Rectal smooth muscle tissue (tissue), 1 donor: Measurements from ENCODE around the gene CEP95.
"Not testable (repeated sequence)": the region's sequence is repeated elsewhere in the genome, so short reads cannot be mapped to it uniquely, and the experiment has no call there.

Source experiments
- H3K27ac ChIP-seq: one replicate; pipeline ENCODE4 v1.7.0; 2013; ENCODE audit warnings: low read depth, low read length, inconsistent platforms
- H3K27me3 ChIP-seq: one replicate; pipeline ENCODE4 v1.7.0; 2013; ENCODE audit warnings: low read length; ENCODE audit not compliant: control insufficient read depth, insufficient read depth
- H3K36me3 ChIP-seq: one replicate; pipeline ENCODE4 v1.7.0; 2013; ENCODE audit warnings: low read length; ENCODE audit not compliant: control insufficient read depth, insufficient read depth
- H3K4me1 ChIP-seq: one replicate; pipeline ENCODE4 v1.7.0; 2013; ENCODE audit warnings: low read length; ENCODE audit not compliant: control insufficient read depth, insufficient read depth
- H3K4me3 ChIP-seq: one replicate; pipeline ENCODE4 v1.7.0; 2013; ENCODE audit warnings: low read length
- H3K9ac ChIP-seq: one replicate; pipeline ENCODE4 v1.7.0; 2013; ENCODE audit warnings: low read length

CEP95 gene

GRCh38 chr17:64565563-64565962 is 58.8 kb downstream of the CEP95 start:
- Histone ChIP-seq H3K36me3 (peaks cover 2% of the 10 kb centered on the region), H3K27me3 (no peaks in the 10 kb centered on the region), H3K27ac (no peak overlapping the region)

DNA sequence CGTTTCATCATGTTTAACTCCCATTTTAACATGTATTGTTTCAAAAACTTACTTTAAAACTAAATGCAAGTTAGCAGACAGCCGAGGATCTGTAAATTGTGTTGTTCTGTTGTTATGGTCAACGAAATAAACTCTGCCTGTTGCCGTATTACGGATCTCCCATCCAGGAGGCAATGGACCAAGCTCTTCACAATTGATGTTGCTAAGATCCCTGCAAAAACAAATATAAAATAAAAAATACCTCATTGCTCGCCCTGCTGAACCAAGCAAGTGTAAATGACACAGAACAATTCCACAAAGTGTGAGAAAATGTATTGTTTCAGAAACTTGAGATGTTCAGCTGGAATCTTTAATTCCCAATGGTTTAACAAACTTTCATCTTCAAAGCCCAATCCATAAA is 65.0 kb downstream of the CEP95 start:
- no peak overlapping the region for H3K9ac ChIP-seq
- H3K4me3 ChIP-seq: no peak overlapping the region
- H3K27ac ChIP-seq: no peak overlapping the region
- no peaks in the 10 kb centered on the region for H3K27me3 ChIP-seq
- H3K36me3 ChIP-seq: no peaks in the 10 kb centered on the region
- H3K4me1 ChIP-seq: peaks cover 2% of the 10 kb centered on the region

More at GRCh38 chr17:64565563-64565962, 58.8 kb downstream of the CEP95 start:
- H3K4me3 ChIP-seq: no peak overlapping the region
- H3K9ac ChIP-seq: no peak overlapping the region
- no peaks in the 10 kb centered on the region for H3K4me1 ChIP-seq

DNA sequence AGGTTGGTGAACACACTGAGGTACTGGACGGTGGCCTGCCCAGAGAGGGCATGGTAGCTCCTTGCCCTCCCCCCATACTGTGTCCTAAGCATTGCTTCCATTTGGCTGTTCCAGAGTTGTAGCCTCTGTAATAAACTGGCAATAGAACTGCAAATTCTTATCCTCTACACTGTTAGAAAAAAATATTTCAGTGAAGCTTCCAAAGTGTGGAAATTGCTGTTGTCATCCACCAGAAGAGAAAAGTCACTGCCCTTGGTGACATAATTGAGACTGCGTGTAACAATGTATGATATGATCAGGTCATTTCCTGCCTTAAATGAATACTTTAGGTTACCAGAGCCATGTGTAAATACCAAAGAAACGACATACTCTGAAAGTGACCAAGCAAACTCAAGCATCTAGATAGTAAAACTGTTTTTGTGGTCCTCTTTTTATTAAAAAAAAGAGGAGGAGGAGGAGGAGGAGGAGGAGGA is 65.9 kb downstream of the CEP95 start:
- Histone ChIP-seq H3K4me1 (peaks cover 2% of the 10 kb centered on the region), H3K4me3 (no peak overlapping the region), H3K36me3 (no peaks in the 10 kb centered on the region), H3K9ac (no peak overlapping the region), H3K27ac (no peak overlapping the region), H3K27me3 (no peaks in the 10 kb centered on the region)

- Histone ChIP-seq H3K27ac (no peak overlapping the region), H3K36me3 (no peaks in the 10 kb centered on the region), H3K4me3 (no peak overlapping the region), H3K4me1 (peaks cover 2% of the 10 kb centered on the region), H3K27me3 (no peaks in the 10 kb centered on the region), H3K9ac (no peak overlapping the region)
Measured at GRCh38 chr17:64573214-64573613, 66.4 kb downstream of the CEP95 start.

GRCh38 chr17:64574646-64575045 is 67.9 kb downstream of the CEP95 start:
- Histone ChIP-seq H3K27ac (no peak overlapping the region), H3K9ac (no peak overlapping the region), H3K4me1 (peaks cover 2% of the 10 kb centered on the region), H3K27me3 (no peaks in the 10 kb centered on the region), H3K4me3 (no peak overlapping the region), H3K36me3 (no peaks in the 10 kb centered on the region)

DNA sequence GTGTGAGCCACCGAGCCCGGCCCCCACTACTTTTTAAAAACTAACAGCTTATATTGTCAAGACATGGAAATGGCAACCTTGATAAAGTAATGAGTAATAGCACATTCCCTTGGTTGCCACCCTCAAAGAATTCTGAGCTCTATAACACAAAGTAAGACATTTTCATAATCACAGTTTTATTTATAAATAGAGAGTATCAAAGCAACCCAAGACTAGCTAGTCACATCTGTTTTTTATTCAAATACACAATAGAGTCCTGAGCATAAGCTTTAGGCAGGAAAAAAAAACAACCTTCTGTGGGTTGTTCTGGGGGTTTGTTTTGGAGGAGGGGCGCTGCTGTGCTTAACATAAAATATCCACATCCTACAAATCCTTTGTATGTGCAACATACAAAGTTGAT is 68.7 kb downstream of the CEP95 start:
- Histone ChIP-seq H3K27ac (no peak overlapping the region), H3K27me3 (no peaks in the 10 kb centered on the region)

GRCh38 chr17:64577025-64577424 is 70.2 kb downstream of the CEP95 start:
- not testable (repeated sequence) for H3K4me3 ChIP-seq, H3K4me1 ChIP-seq, H3K27me3 ChIP-seq, H3K9ac ChIP-seq, H3K27ac ChIP-seq, H3K36me3 ChIP-seq

More for the DNA sequence above, 68.7 kb downstream of the CEP95 start:
- Histone ChIP-seq H3K36me3 (no peaks in the 10 kb centered on the region), H3K4me1 (peaks cover 2% of the 10 kb centered on the region), H3K9ac (no peak overlapping the region), H3K4me3 (no peak overlapping the region)

- Histone ChIP-seq H3K36me3 (peaks cover 4% of the 10 kb centered on the region), H3K9ac (no peak overlapping the region), H3K4me1 (no peaks in the 10 kb centered on the region), H3K27me3 (no peaks in the 10 kb centered on the region), H3K4me3 (no peak overlapping the region), H3K27ac (no peak overlapping the region)
Measured at GRCh38 chr17:64579917-64580316, 73.1 kb downstream of the CEP95 start.

GRCh38 chr17:64580384-64581315 is 73.9 kb downstream of the CEP95 start:
- H3K9ac ChIP-seq: no peak overlapping the region
- H3K36me3 ChIP-seq: peaks cover 4% of the 10 kb centered on the region
- H3K4me1 ChIP-seq: no peaks in the 10 kb centered on the region
- H3K27ac ChIP-seq: no peak overlapping the region
- no peaks in the 10 kb centered on the region for H3K27me3 ChIP-seq
- no peak overlapping the region for H3K4me3 ChIP-seq

DNA sequence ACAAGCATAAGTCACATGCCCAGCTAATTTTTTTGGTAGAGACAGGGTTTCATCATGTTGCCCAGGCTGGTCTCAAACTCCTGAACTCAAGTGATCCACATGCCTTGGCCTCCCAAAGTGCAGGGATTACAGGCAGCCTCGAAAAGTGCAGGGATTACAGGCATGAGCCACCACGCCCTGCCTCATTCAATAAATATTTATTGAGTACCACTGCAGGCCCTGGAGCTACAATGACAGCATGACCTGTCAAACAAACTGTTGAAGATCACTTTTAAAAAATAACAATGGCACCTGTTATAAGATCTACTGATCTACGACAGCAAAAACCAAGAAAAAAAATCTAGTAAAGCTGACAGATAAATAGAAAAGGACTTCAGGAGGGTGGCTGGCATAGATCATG is 76.3 kb downstream of the CEP95 start:
- H3K4me3 ChIP-seq: no peak overlapping the region
- H3K9ac ChIP-seq: no peak overlapping the region
- no peaks in the 10 kb centered on the region for H3K4me1 ChIP-seq
- H3K27ac ChIP-seq: no peak overlapping the region
- H3K36me3 ChIP-seq: peaks cover 4% of the 10 kb centered on the region
- H3K27me3 ChIP-seq: no peaks in the 10 kb centered on the region

GRCh38 chr17:64585146-64585545 is 78.4 kb downstream of the CEP95 start:
- Histone ChIP-seq H3K27me3 (no peaks in the 10 kb centered on the region), H3K4me3 (no peak overlapping the region), H3K9ac (no peak overlapping the region), H3K27ac (no peak overlapping the region), H3K4me1 (no peaks in the 10 kb centered on the region), H3K36me3 (peaks cover 4% of the 10 kb centered on the region)
